K562 (cell line): ENCODE results near the gene DAO. TPM values are rescaled to one million over a fixed set of nuclear protein-coding genes. Genes with fewer than 3 reads are reported as not detected.

Source experiments
- ADNP ChIP-seq: fragments of 200-800 bp; sonication (Bioruptor generic); IDR thresholded peaks from 2 replicates; pipeline ENCODE4 v1.6.1; 2016; ENCODE audit warnings: missing genetic modification characterization, missing compliant biosample characterization
- ATF4 ChIP-seq: fragments of 450-650 bp; formaldehyde crosslinking; IDR thresholded peaks from 2 replicates; pipeline ENCODE4 v1.4.0; 2022; ENCODE audit warnings: mild to moderate bottlenecking, moderate library complexity
- CBX1 ChIP-seq: sonication (generic); IDR thresholded peaks from 2 replicates; pipeline ENCODE4 v1.6.1; 2016; ENCODE audit warnings: antibody characterized with exemption, low read depth, mild to moderate bottlenecking
- CC2D1A ChIP-seq: fragments of 450-650 bp; IDR thresholded peaks from 2 replicates; pipeline ENCODE4 v1.6.1; 2017; ENCODE audit warnings: mild to moderate bottlenecking
- FOXA1 ChIP-seq: fragments of 450-650 bp; IDR thresholded peaks from 2 replicates; pipeline ENCODE4 v1.6.1; 2016; ENCODE audit warnings: mild to moderate bottlenecking, borderline replicate concordance
- GABPB2 ChIP-seq: fragments of 250-450 bp; sonication (Bioruptor Pico); conservative IDR thresholded peaks from 2 replicates; pipeline ENCODE4 v1.5.1; 2021; ENCODE audit warnings: mild to moderate bottlenecking
- HDGF ChIP-seq: fragments of 450-650 bp; IDR thresholded peaks from 2 replicates; pipeline ENCODE4 v1.6.1; 2016
- HOMEZ ChIP-seq: fragments of 250-450 bp; sonication (Bioruptor Pico); IDR thresholded peaks from 2 replicates; pipeline ENCODE4 v1.4.0; 2020; ENCODE audit warnings: mild to moderate bottlenecking, moderate library complexity
- HOXB6 ChIP-seq: fragments of 250-450 bp; sonication (Bioruptor Pico); IDR thresholded peaks from 2 replicates; pipeline ENCODE4 v1.5.1; 2022; ENCODE audit warnings: mild to moderate bottlenecking, borderline replicate concordance
- MAFG ChIP-seq: fragments of 450-650 bp; conservative IDR thresholded peaks from 2 replicates; pipeline ENCODE4 v1.6.1; 2016; ENCODE audit warnings: missing genetic modification characterization, missing compliant biosample characterization
- MTA2 ChIP-seq: fragments of 450-650 bp; IDR thresholded peaks from 2 replicates; pipeline ENCODE4 v1.6.1; 2016; ENCODE audit warnings: low read depth
- NBN ChIP-seq: fragments of 450-650 bp; IDR thresholded peaks from 2 replicates; pipeline ENCODE4 v1.6.1; 2016; ENCODE audit warnings: low read depth, mild to moderate bottlenecking
- NFE2 ChIP-seq: IDR thresholded peaks from 2 replicates; pipeline ENCODE4 v1.6.1; 2014; ENCODE audit warnings: antibody characterized with exemption, low read depth
- PHF20 ChIP-seq: fragments of 450-650 bp; IDR thresholded peaks from 2 replicates; pipeline ENCODE4 v1.6.1; 2018; ENCODE audit not compliant: partially characterized antibody
- PYGO2 ChIP-seq: fragments of 450-650 bp; IDR thresholded peaks from 2 replicates; pipeline ENCODE4 v1.6.1; 2016; ENCODE audit warnings: mild to moderate bottlenecking, missing genetic modification characterization, moderate library complexity, missing compliant biosample characterization
- SIRT6 ChIP-seq: IDR thresholded peaks from one replicate; pipeline ENCODE4 v1.6.1; 2012; ENCODE audit warnings: low read depth, mild to moderate bottlenecking, control low read depth, inconsistent platforms, low read length, moderate library complexity
- SMARCA5 ChIP-seq: fragments of 450-650 bp; IDR thresholded peaks from 2 replicates; pipeline ENCODE4 v1.6.1; 2016
- SMARCE1 ChIP-seq: fragments of 450-650 bp; IDR thresholded peaks from 2 replicates; pipeline ENCODE4 v1.7.1; 2016; ENCODE audit warnings: mild to moderate bottlenecking
- TFAM ChIP-seq: fragments of 250-450 bp; sonication (Bioruptor Pico); conservative IDR thresholded peaks from 2 replicates; pipeline ENCODE4 v1.5.0; 2021; ENCODE audit warnings: mild to moderate bottlenecking, moderate library complexity
- ZNF146 ChIP-seq: IDR thresholded peaks from one replicate; pipeline ENCODE4 v1.6.1; 2018; ENCODE audit warnings: missing compliant biosample characterization; ENCODE audit not compliant: unreplicated experiment
- ZNF431 ChIP-seq: sonication (generic); formaldehyde crosslinking; IDR thresholded peaks from 2 replicates; pipeline ENCODE4 v1.8.0; 2022; ENCODE audit warnings: mild to moderate bottlenecking, missing genetic modification reagents
- ZNF586 ChIP-seq: fragments of 450-650 bp; formaldehyde crosslinking; conservative IDR thresholded peaks from 2 replicates; pipeline ENCODE4 v1.4.0; 2020; ENCODE audit warnings: mild to moderate bottlenecking, moderate library complexity
- ZNF609 ChIP-seq: sonication (generic); formaldehyde crosslinking; IDR thresholded peaks from 2 replicates; pipeline ENCODE4 v1.8.1; 2023; ENCODE audit warnings: missing genetic modification reagents, mild to moderate bottlenecking, borderline replicate concordance
- polyA plus RNA-seq, 8 experiments: library from polyadenylated mRNA; depleted of rRNA in 4 of 8; stranded (reverse) in 5 of 8; unstranded in 3 of 8; fragments of >200 nt; fragmentation: Nextera tagmentation in 2 of 8; fragmentation: Illumina TruSeq in 1 of 8; extraction: Ambion mirVana in 2 of 8; extraction: Trizol in 1 of 8; gene quantifications; 2 replicates each; pipeline versions ENCODE4 v1.2.1 to v1.2.3, GENCODE V29; 2011 to 2014; ENCODE audit warnings: inconsistent platforms in 1 of 8, missing spikeins in 1 of 8
- total RNA-seq, 7 experiments: library from RNA; depleted of rRNA in 6 of 7; stranded (reverse); fragments of >200 nt in 6 of 7; fragmentation: Illumina TruSeq in 2 of 7; extraction: Trizol in 2 of 7; gene quantifications; 2 replicates each; pipeline versions ENCODE4 v1.2.1 to v1.2.3, GENCODE V29; 2011 to 2021; ENCODE audit warnings: low replicate concordance in 1 of 7

Gene DAO
- total and polyA plus RNA-seq, 9 of the 15 experiments (the other 6 are each of a cell fraction or from before 2014, with no cell fraction given), result not detected

- TF ChIP-seq ATF4 (CRISPR knock-in tag) (no peak), CBX1 (peak; percentile 74; the same call in 1 of the 2 replicates), MAFG (tag) (peak; percentile 71), CC2D1A (no peak), HOMEZ (CRISPR knock-in tag) (no peak), HOXB6 (CRISPR knock-in tag) (no peak), ZNF609 (CRISPR knock-in tag) (no peak), ADNP (tag) (peak; percentile 98), TFAM (CRISPR knock-in tag) (no peak), MTA2 (no peak), SMARCE1 (peak; percentile 46), SMARCA5 (peak; percentile 85), NBN (no peak), SIRT6 (no peak), ZNF146 (peak; percentile 100), ZNF431 (CRISPR knock-in tag) (no peak), PYGO2 (tag) (no peak), HDGF (no peak), NFE2 (peak; percentile 59; the same call in 1 of the 2 replicates), ZNF586 (CRISPR knock-in tag) (no peak), FOXA1 (no peak), GABPB2 (CRISPR knock-in tag) (no peak), PHF20 (peak; percentile 20)
These were observed 25.2 kb upstream of the DAO start (continued) for GRCh38 chr12:108854451-108855283.
